HG03460 (cell line): ENCODE results near the gene CACNA2D1.

Source experiments
- ATAC-seq: cut with Tn5 transposase; IDR thresholded peaks from one replicate; pipeline ENCODE4 v1.9.1; 2021; ENCODE audit not compliant: unreplicated experiment

Gene CACNA2D1

DNA sequence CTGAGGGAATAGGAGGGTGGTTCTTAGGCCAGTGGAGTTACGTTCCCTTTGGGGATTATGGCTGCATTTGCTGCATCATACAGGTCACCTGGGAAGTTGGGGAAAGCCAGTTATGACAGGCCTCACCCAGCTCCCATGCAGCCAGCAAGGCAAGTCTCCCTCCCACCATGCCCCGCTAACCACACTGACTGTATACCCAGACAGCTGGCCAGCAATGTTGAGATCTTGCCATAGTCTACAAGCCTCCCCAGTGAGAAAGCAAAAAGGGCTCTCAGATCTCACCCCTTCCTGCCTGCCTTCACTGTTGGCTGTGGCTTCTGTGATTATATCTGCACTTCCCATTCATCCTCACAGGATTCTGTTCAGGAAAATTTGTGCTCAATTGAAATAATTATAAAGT, 540.5 kb downstream of the CACNA2D1 start:
- ATAC-seq, result no peak

- ATAC-seq, result no peak
Measured at GRCh38 chr7:81902536-81902935, 541.0 kb downstream of the CACNA2D1 start.
